ENCODE measurements around the gene RPL10.

DNA sequence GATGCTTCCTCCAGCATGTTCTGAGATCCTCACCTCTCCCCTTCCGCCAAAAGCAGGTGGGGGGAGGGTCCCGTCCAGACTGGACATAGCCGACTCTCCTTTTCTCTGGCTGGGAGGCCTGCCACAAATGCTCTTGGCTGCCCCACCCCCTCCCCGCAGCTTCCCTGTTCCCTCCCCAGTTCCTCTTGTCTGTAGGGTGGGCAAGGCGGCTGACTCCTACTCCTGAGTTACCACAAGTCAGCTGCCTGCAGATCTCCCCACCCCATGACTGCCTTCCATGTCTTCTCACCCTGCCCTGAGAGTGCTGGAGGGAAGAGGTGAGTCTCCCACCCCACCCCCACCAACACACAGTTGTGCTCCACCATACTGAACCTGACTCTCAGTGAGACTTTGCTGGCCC is 33.2 kb downstream of the RPL10 start:
- TF ChIP-seq, protein P1, sequence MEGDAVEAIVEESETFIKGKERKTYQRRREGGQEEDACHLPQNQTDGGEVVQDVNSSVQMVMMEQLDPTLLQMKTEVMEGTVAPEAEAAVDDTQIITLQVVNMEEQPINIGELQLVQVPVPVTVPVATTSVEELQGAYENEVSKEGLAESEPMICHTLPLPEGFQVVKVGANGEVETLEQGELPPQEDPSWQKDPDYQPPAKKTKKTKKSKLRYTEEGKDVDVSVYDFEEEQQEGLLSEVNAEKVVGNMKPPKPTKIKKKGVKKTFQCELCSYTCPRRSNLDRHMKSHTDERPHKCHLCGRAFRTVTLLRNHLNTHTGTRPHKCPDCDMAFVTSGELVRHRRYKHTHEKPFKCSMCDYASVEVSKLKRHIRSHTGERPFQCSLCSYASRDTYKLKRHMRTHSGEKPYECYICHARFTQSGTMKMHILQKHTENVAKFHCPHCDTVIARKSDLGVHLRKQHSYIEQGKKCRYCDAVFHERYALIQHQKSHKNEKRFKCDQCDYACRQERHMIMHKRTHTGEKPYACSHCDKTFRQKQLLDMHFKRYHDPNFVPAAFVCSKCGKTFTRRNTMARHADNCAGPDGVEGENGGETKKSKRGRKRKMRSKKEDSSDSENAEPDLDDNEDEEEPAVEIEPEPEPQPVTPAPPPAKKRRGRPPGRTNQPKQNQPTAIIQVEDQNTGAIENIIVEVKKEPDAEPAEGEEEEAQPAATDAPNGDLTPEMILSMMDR (IDR thresholded peaks at IDR 0.05; ENCODE audit: poor library complexity, severe bottlenecking): no peak
- TF ChIP-seq POLR2AphosphoS5 (IDR thresholded peaks at IDR 0.05) (no peak), SMC3 (conservative IDR thresholded peaks at IDR 0.05; ENCODE audit: poor library complexity) (no peak)

Data from neural cell (in vitro differentiated cells).